H1 (cell line): ENCODE data around the gene FMNL2. TPM values are rescaled to one million over a fixed set of nuclear protein-coding genes. Genes with fewer than 3 reads are reported as not detected.

Experiments
- BACH1 ChIP-seq: IDR thresholded peaks from 2 replicates; pipeline ENCODE4 v1.6.1; 2012; ENCODE audit warnings: low read length, improper control_type of control experiment
- EZH2 ChIP-seq: fragments of 200-600 bp; sonication (generic); IDR thresholded peaks from 2 replicates; pipeline ENCODE4 v1.7.1; 2012; ENCODE audit warnings: low read depth, mild to moderate bottlenecking, moderate library complexity, low read length, inconsistent platforms; ENCODE audit not compliant: severe bottlenecking
- FOSL1 ChIP-seq: IDR thresholded peaks from 2 replicates; pipeline ENCODE4 v1.6.1; 2011; ENCODE audit warnings: mild to moderate bottlenecking, low read depth, low read length, moderate library complexity; ENCODE audit not compliant: insufficient read depth
- KDM5A ChIP-seq: fragments of 200-600 bp; IDR thresholded peaks from 2 replicates; pipeline ENCODE4 v1.7.1; 2012; ENCODE audit warnings: mild to moderate bottlenecking, low read length, inconsistent platforms, mixed read lengths
- MAFK ChIP-seq: IDR thresholded peaks from 2 replicates; pipeline ENCODE4 v1.6.1; 2012; ENCODE audit warnings: low read depth, mild to moderate bottlenecking, improper control_type of control experiment, low read length
- polyA plus RNA-seq, 7 experiments: library from polyadenylated mRNA; depleted of rRNA in 3 of 7; stranded (reverse) in 5 of 7; unstranded in 2 of 7; fragments of >200 nt in 5 of 7; fragments of 200-250 nt in 2 of 7; gene quantifications; 1 replicate in 5 of 7; 2 replicates in 1 of 7; 4 replicates in 1 of 7; pipeline versions ENCODE4 v1.2.1 to v1.2.3, GENCODE V29; 2011 to 2013; ENCODE audit warnings: missing spikeins in 2 of 7, mixed read lengths in 2 of 7
- total RNA-seq: library from RNA; stranded (reverse); fragmentation: NEBNext Ultra II Directional; extraction: Animal tissue kit (Norgen Biotek cat#: 25700); gene quantifications from 2 replicates; pipeline ENCODE4 v1.2.1, GENCODE V29; 2021

FMNL2 gene
- total and polyA plus RNA-seq, 2 of the 8 experiments (the other 6 are each of a cell fraction or from before 2014, with no cell fraction given), result 15.5 to 45.1 TPM

- TF ChIP-seq EZH2, result no peak
- TF ChIP-seq KDM5A, result no peak
- TF ChIP-seq FOSL1, result no peak
- no peak for TF ChIP-seq BACH1
- no peak for TF ChIP-seq MAFK
These were observed 86.0 kb downstream of the FMNL2 start (continued) for GRCh38 chr2:152420936-152421335.
